ENCODE data around the gene HDAC4. TPM values are rescaled to one million over a fixed set of nuclear protein-coding genes. Genes with fewer than 3 reads are reported as not detected.

HDAC4 gene
- total RNA-seq, 6 experiments from 2014 or later, result 7.4 to 13.0 (median 9.5) TPM

- Mint-ChIP-seq H3K9me3 (no peaks in the 10 kb centered on the region), H3K36me3 (ENCODE audit: low read depth) (no peaks in the 10 kb centered on the region; the same call in 1 of the 2 replicates), H3K4me1 (ENCODE audit: low read depth) (no peaks in the 10 kb centered on the region), H3K27ac (no peak overlapping the region), H3K27me3 (ENCODE audit: insufficient read depth) (no peaks in the 10 kb centered on the region; the same call in 1 of the 2 replicates), H3K4me3 (no peak overlapping the region)
- no peak for DNase-seq
- TF ChIP-seq, protein P1, sequence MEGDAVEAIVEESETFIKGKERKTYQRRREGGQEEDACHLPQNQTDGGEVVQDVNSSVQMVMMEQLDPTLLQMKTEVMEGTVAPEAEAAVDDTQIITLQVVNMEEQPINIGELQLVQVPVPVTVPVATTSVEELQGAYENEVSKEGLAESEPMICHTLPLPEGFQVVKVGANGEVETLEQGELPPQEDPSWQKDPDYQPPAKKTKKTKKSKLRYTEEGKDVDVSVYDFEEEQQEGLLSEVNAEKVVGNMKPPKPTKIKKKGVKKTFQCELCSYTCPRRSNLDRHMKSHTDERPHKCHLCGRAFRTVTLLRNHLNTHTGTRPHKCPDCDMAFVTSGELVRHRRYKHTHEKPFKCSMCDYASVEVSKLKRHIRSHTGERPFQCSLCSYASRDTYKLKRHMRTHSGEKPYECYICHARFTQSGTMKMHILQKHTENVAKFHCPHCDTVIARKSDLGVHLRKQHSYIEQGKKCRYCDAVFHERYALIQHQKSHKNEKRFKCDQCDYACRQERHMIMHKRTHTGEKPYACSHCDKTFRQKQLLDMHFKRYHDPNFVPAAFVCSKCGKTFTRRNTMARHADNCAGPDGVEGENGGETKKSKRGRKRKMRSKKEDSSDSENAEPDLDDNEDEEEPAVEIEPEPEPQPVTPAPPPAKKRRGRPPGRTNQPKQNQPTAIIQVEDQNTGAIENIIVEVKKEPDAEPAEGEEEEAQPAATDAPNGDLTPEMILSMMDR (IDR thresholded peaks at IDR 0.05), result no peak
Observed at GRCh38 chr2:239376351-239376750, 24.5 kb downstream of the HDAC4 start.

DNA sequence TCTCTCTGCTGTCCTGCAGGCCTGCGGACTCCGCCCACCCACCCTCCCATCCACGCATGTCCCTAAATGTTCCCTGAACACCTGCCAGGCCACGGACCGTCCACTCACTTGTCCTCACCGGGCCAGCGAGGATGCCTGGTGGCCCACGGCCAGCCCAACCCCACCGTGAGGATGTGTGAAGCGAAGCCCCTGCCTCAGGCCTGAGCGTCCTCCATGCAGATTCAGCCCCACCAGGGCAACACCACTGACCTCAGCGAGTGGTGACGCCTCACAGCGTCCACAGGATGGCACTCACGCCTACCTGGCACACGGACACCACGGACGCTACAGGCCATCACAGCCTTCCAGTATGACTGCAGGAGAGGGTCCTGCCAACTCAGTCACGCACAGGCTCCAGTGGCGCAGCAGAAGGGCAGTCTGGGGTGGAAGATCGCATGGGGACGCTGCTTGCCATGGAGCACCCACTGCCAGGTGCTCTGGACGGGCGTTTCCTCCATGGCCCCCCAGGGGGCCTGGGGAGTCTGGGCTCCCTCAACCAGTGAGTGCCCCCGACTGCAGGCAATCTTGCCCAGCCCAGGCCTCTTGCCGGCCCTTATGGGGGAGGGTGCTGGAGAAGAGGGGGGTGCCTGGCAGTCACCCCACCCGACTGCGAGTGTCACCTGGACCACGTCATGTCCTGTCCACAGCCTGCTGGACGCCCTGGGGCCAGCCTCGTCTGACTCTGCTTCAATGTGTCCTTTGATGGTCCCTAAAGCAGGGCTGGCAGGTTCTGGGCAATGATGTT, 25.4 kb downstream of the HDAC4 start:
- Mint-ChIP-seq H3K4me3 (no peak overlapping the region), H3K36me3 (ENCODE audit: low read depth) (no peaks in the 10 kb centered on the region), H3K27ac (no peak overlapping the region)

DNA sequence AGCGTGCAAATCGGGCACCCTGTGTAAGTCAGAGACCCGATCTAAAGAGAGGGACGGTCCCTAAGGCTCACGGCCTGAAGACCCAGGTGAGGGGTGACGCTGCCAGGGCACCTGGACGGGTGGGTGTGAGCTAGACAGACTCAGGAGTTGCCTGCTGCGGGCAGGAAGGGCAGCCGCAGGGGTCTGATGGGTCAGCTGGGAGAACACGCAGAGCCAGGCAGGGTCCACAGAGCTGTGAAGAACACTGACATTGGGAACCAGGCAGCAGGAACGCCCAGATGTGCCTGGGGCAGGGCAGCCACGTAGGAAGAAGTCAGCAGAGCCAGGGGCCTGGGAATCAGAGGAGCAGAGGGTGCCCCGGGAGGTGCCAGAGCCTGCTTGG, 25.9 kb downstream of the HDAC4 start:
- Mint-ChIP-seq H3K4me1 (ENCODE audit: low read depth) (peaks cover 3% of the 10 kb centered on the region), H3K36me3 (ENCODE audit: low read depth) (no peaks in the 10 kb centered on the region), H3K4me3 (no peak overlapping the region), H3K27ac (no peak overlapping the region), H3K27me3 (ENCODE audit: insufficient read depth) (no peaks in the 10 kb centered on the region; the same call in 1 of the 2 replicates), H3K9me3 (no peaks in the 10 kb centered on the region)
- TF ChIP-seq, protein P1 (IDR thresholded peaks at IDR 0.05), result no peak
- no peak for DNase-seq

More for the DNA sequence above, 25.4 kb downstream of the HDAC4 start:
- no peak for DNase-seq
- TF ChIP-seq, protein P1 (IDR thresholded peaks at IDR 0.05), result peak; percentile 28
- H3K4me1 Mint-ChIP-seq (ENCODE audit: low read depth), result no peaks in the 10 kb centered on the region
- no peaks in the 10 kb centered on the region; the same call in 1 of the 2 replicates for H3K27me3 Mint-ChIP-seq (ENCODE audit: insufficient read depth)
- H3K9me3 Mint-ChIP-seq, result no peaks in the 10 kb centered on the region

GRCh38 chr2:239372835-239373234, 28.0 kb downstream of the HDAC4 start:
- TF ChIP-seq, protein P1 (IDR thresholded peaks at IDR 0.05), result no peak
- Mint-ChIP-seq H3K27ac (no peak overlapping the region), H3K4me1 (ENCODE audit: low read depth) (peaks cover 10% of the 10 kb centered on the region), H3K9me3 (no peaks in the 10 kb centered on the region), H3K36me3 (ENCODE audit: low read depth) (no peaks in the 10 kb centered on the region), H3K4me3 (no peak overlapping the region), H3K27me3 (ENCODE audit: insufficient read depth) (no peaks in the 10 kb centered on the region; the same call in 1 of the 2 replicates)
- no peak for DNase-seq

DNA sequence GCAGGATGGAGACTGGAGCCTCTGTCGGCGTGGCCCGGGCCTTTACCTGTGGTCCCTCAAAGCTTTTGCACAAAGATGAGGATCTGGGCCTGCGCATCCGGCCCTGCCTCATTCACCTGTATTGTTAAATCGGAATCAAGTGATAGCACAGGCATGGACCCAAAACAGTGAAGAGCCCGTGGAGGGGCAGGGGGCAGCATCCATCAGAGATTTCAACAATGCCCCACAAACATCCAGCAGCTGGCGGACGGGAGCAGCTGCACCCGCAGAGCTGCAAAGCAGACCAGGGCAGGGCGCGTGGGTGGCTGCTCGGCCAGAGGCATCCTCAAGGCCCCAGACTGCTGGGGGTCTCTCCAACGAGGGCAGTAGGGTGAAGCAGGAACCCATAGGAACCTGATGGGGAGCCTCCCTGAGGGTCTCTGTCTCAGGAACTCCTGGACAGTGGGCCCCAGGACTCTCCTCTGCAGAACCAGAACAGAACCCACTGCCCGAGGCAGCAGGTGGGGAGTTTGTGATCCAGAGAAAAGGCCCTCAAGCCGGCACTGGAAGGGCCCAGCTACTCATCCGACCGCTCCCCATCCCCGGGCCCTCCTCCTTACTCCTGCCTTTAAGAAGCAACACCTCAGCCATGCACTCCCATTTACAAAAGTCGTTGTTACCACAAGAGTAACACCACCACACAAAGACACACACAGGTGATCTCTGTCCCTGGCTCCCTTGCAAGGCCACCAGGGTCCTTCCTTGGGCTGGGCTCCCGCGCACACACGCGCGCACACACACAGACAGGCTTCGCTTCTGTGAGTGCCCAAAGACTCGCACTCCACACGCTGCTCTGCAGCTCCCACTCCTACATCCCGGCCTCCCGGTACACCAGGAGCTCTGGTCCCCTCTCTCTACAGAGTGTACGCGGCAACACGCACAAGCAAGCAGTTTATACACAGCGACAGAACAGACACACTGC, 28.8 kb downstream of the HDAC4 start:
- H3K27me3 Mint-ChIP-seq (ENCODE audit: insufficient read depth), result no peaks in the 10 kb centered on the region; the same call in 1 of the 2 replicates
- no peaks in the 10 kb centered on the region for H3K36me3 Mint-ChIP-seq (ENCODE audit: low read depth)
- no peak overlapping the region for H3K27ac Mint-ChIP-seq
- no peaks in the 10 kb centered on the region for H3K9me3 Mint-ChIP-seq
- DNase-seq, result no peak
- TF ChIP-seq, protein P1 (IDR thresholded peaks at IDR 0.05), result no peak
- peaks cover 10% of the 10 kb centered on the region for H3K4me1 Mint-ChIP-seq (ENCODE audit: low read depth)
- H3K4me3 Mint-ChIP-seq, result no peak overlapping the region
